Breast epithelium (tissue), 4 donors: ENCODE measurements around the gene ELP5. TPM values are rescaled to one million over a fixed set of nuclear protein-coding genes. Genes with fewer than 3 reads are reported as not detected.
A peak's percentile ranks its signal among the peaks of the same experiment; 100 is the strongest.
"Not testable (repeated sequence)": the region's sequence is repeated elsewhere in the genome, so short reads cannot be mapped to it uniquely, and the experiment has no call there.

Source experiments
- DNase-seq, 2 donors: peaks; one replicate each; pipeline ENCODE4 v3.0.0-alpha.2; 2019; ENCODE audit warnings: low spot score in 2 of 2
- H3K27ac ChIP-seq, 2 donors: fragments of 200-600 bp; sonication (generic) in 1 of 2; one replicate each; pipeline ENCODE4 v1.5.1; 2016 to 2019; ENCODE audit warnings: mild to moderate bottlenecking in 1 of 2
- H3K27me3 ChIP-seq, 2 donors: fragments of 200-600 bp; sonication (generic) in 1 of 2; one replicate each; pipeline versions ENCODE4 v1.5.1 to v1.6.0; 2017 to 2019; ENCODE audit warnings: control low read depth in 1 of 2, mild to moderate bottlenecking in 1 of 2
- H3K36me3 ChIP-seq: fragments of 200-600 bp; one replicate; pipeline ENCODE4 v1.5.1; 2019
- H3K4me1 ChIP-seq, 2 donors: fragments of 200-600 bp; sonication (generic); one replicate each; pipeline ENCODE4 v1.5.1; 2016 to 2019; ENCODE audit warnings: control low read depth in 1 of 2
- H3K4me3 ChIP-seq, 3 donors: fragments of 200-600 bp; sonication (generic); 1 replicate in 2 of 3; 2 replicates in 1 of 3; pipeline ENCODE4 v1.5.1; 2016 to 2019; ENCODE audit warnings: mild to moderate bottlenecking in 3 of 3, moderate library complexity in 2 of 3
- H3K9me3 ChIP-seq, 2 donors: fragments of 200-600 bp; sonication (generic) in 1 of 2; one replicate each; pipeline ENCODE4 v1.5.1; 2016 to 2019; ENCODE audit warnings: control low read depth in 1 of 2
- POLR2A ChIP-seq: fragments of 450-650 bp; IDR thresholded peaks from one replicate; pipeline ENCODE4 v1.6.1; 2016; ENCODE audit warnings: antibody characterized with exemption, mild to moderate bottlenecking, moderate library complexity
- POLR2AphosphoS5 ChIP-seq, 3 donors: sonication (generic); formaldehyde crosslinking; IDR thresholded peaks; one replicate each; pipeline ENCODE4 v1.6.1; 2017; ENCODE audit warnings: antibody characterized with exemption in 3 of 3
- intact Hi-C: fragments of 100-400 bp; cut with DNase I; formaldehyde crosslinking; loops from one replicate; pipeline ENCODE4 v1.15.1; 2023; ENCODE audit warnings: low total_unique reads
- total RNA-seq, 3 donors: library from RNA; depleted of rRNA; stranded (reverse); fragments of >200 nt; gene quantifications; one replicate each; pipeline ENCODE4 v1.1.0, GENCODE V29; 2016
- TF ChIP-seq, protein P1 (sequence below), 3 donors: fragments of 450-650 bp; IDR thresholded peaks; one replicate each; pipeline ENCODE4 v1.5.1; 2016 to 2017; ENCODE audit warnings: antibody characterized with exemption in 3 of 3, mild to moderate bottlenecking in 3 of 3, moderate library complexity in 3 of 3

The ELP5 gene
- total RNA-seq, 3 donors from 2014 or later = 26.9 to 36.7 (median 30.6) TPM

DNA sequence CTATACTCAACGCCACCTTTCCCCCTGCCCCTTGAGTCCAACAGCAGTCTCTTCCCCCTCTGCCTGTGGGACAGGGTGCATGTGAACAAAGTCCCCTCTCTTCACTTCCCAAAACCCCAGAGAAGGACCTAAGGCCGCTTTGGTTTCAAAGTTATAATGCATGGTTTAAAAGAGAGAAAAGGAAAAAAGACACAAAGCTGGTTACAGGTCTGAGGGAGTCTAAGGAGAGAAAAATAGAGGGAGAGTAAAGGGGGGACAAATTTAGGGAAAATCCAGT, 8.6 kb upstream of the ELP5 start:
- Histone ChIP-seq H3K27ac (peak overlapping the region; percentile 99 to 100), H3K36me3 (no peaks in the 10 kb centered on the region), H3K4me3 (peak overlapping the region; percentile 85 to 89 (median 85)), H3K9me3 (no peaks in the 10 kb centered on the region), H3K4me1 (peaks cover 4 to 17% of the 10 kb centered on the region in 2 donors), H3K27me3 (no peaks in the 10 kb centered on the region)
- no peak for DNase-seq
- intact Hi-C loops = no loop called here
- no peak for TF ChIP-seq POLR2A
- TF ChIP-seq, protein P1, sequence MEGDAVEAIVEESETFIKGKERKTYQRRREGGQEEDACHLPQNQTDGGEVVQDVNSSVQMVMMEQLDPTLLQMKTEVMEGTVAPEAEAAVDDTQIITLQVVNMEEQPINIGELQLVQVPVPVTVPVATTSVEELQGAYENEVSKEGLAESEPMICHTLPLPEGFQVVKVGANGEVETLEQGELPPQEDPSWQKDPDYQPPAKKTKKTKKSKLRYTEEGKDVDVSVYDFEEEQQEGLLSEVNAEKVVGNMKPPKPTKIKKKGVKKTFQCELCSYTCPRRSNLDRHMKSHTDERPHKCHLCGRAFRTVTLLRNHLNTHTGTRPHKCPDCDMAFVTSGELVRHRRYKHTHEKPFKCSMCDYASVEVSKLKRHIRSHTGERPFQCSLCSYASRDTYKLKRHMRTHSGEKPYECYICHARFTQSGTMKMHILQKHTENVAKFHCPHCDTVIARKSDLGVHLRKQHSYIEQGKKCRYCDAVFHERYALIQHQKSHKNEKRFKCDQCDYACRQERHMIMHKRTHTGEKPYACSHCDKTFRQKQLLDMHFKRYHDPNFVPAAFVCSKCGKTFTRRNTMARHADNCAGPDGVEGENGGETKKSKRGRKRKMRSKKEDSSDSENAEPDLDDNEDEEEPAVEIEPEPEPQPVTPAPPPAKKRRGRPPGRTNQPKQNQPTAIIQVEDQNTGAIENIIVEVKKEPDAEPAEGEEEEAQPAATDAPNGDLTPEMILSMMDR (IDR thresholded peaks at IDR 0.05) = peak in 1 of 3 donors; percentile 7

DNA sequence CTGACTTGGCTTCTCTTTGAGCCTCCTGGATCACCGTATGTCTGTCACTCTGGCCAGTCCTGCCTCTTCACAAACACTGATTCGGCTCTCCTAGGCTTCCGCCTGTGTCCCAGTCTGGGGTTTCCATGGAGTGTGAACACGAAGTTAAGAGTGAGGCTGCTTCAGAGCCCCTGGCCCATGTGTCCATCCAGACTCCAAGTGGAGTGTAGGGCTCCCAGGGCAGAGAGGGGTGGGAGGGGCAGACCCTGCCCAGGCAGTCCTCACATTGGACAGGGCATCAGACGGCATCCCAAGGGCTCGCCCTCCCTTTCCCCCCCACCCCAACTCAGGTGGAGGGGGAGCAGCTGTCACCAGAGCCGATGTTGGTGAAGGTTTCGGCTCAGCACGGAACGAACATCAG, 8.2 kb upstream of the ELP5 start:
- peak overlapping the region; percentile 99 to 100 for H3K27ac ChIP-seq
- DNase-seq, H3K9me3 ChIP-seq, H3K36me3 ChIP-seq, H3K4me3 ChIP-seq, intact Hi-C loops, H3K27me3 ChIP-seq: not testable (repeated sequence)
- peaks cover 4 to 19% of the 10 kb centered on the region in 2 donors for H3K4me1 ChIP-seq

DNA sequence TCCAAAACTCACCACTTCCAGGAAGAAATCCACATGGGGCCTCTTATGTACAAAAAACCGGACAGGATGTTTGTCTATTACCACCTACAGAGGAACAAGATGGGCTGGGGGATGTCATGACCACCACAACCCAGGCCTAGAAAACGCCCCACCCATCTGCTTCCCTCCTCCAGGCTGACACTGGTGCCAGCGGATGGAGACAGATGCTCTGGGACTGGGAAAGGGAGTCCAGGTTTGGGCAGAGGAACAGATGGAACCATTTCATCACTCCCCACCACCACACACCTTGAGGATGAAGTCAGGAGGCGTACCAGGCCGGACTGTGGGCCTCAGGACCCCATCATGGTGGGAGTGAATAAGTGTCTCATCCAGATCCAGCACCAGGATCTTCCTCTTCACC, 5.2 kb upstream of the ELP5 start:
- no peaks in the 10 kb centered on the region for H3K27me3 ChIP-seq
- H3K27ac ChIP-seq = no peak overlapping the region
- TF ChIP-seq, protein P1 (IDR thresholded peaks at IDR 0.05) = no peak
- TF ChIP-seq POLR2A (no peak), POLR2AphosphoS5 (IDR thresholded peaks at IDR 0.05) (no peak)
- DNase-seq = no peak
- no peak overlapping the region for H3K4me3 ChIP-seq
- H3K4me1 ChIP-seq = peaks cover 3 to 19% of the 10 kb centered on the region in 2 donors
- H3K36me3 ChIP-seq = no peaks in the 10 kb centered on the region
- intact Hi-C loops = no loop called here
- H3K9me3 ChIP-seq = no peaks in the 10 kb centered on the region

DNA sequence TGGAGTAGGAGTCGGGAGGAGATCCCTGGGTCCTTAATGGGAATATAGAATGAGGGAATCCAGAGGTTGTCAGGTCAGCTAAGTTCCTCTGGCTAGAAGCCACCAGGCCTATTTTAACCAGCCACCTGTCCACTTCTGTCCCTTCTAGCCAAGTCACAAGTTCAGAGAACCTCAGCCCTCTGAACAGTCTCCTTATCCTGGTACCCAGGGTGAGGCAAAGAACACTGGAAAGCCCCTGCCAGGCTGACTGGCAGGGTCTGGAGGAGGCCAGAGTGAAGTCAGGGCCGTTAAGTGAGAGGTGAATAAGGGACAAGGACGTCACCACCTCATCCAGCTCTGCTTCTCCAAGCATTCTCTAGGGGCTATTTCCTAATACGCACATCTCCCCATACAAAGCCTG, 3.2 kb upstream of the ELP5 start:
- peaks cover 3 to 28% of the 10 kb centered on the region in 2 donors for H3K4me1 ChIP-seq
- H3K9me3 ChIP-seq = no peaks in the 10 kb centered on the region
- no peak for DNase-seq
- intact Hi-C loops = no loop called here
- H3K27ac ChIP-seq = no peak overlapping the region
- H3K4me3 ChIP-seq = no peak overlapping the region
- no peaks in the 10 kb centered on the region for H3K27me3 ChIP-seq
- no peak for TF ChIP-seq POLR2AphosphoS5 (IDR thresholded peaks at IDR 0.05)
- no peak for TF ChIP-seq POLR2A
- TF ChIP-seq, protein P1 (IDR thresholded peaks at IDR 0.05) = no peak
- no peaks in the 10 kb centered on the region for H3K36me3 ChIP-seq

DNA sequence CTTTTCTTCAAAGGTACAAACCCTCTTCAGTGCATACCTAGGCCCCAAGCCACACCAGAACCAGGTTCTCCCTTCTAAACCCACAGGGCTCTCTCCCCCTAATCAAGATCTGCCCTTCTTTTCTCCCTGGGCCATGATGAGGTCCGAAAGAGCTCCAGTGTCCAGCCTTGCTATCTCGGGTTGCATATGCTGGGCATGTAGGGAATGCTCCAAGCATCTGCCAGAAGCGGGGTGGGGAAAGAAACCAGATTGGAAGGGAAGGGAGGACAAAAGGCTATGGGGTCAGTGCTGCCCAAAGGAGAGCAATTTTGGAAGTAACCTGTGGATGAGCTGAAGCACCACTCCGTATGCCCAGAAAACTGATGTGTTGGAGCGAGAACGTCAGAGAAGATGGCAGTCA, 2.8 kb upstream of the ELP5 start:
- Histone ChIP-seq H3K4me1 (peaks cover 3 to 28% of the 10 kb centered on the region in 2 donors), H3K27me3 (no peaks in the 10 kb centered on the region), H3K36me3 (no peaks in the 10 kb centered on the region), H3K27ac (peak overlapping the region in 1 of 2 donors; percentile 100), H3K4me3 (peak overlapping the region in 1 of 3 donors; percentile 87), H3K9me3 (no peaks in the 10 kb centered on the region)
- intact Hi-C loops = no loop called here
- DNase-seq = no peak
- no peak for TF ChIP-seq POLR2AphosphoS5 (IDR thresholded peaks at IDR 0.05)

DNA sequence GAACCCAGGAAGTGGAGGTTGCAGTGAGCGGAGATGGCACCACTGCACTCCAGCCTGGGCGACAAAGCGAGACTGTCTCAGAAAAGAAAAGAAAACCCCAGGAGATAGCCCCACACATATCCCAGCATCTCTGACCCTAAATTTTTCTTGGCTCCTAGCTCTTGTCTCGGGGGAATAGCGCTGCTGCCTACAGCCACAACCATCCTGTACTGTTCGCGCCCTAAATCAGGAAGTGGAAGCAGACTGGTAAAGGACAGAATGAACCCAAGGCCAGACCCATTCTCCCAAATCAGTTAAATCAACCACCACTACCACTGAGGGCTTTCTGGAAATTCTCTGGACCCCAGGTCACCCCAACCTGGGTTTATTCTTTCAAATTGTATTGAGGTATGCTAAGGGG, 2.2 kb upstream of the ELP5 start:
- peaks cover 3 to 28% of the 10 kb centered on the region in 2 donors for H3K4me1 ChIP-seq
- no peaks in the 10 kb centered on the region for H3K36me3 ChIP-seq
- H3K9me3 ChIP-seq = no peaks in the 10 kb centered on the region
- intact Hi-C loops = no loop called here
- peak overlapping the region; percentile 84 to 93 (median 87) for H3K4me3 ChIP-seq
- no peaks in the 10 kb centered on the region for H3K27me3 ChIP-seq
- DNase-seq = no peak
- TF ChIP-seq, protein P1 (IDR thresholded peaks at IDR 0.05) = no peak
- TF ChIP-seq POLR2AphosphoS5 (IDR thresholded peaks at IDR 0.05) = no peak
- no peak for TF ChIP-seq POLR2A
- H3K27ac ChIP-seq = peak overlapping the region; percentile 100
